ENCODE data around the gene KDELR3. TPM values are rescaled to one million over a fixed set of nuclear protein-coding genes. Genes with fewer than 3 reads are reported as not detected.

Gene KDELR3
- total RNA-seq, 1 donor from 2014 or later: 72.6 TPM

DNA sequence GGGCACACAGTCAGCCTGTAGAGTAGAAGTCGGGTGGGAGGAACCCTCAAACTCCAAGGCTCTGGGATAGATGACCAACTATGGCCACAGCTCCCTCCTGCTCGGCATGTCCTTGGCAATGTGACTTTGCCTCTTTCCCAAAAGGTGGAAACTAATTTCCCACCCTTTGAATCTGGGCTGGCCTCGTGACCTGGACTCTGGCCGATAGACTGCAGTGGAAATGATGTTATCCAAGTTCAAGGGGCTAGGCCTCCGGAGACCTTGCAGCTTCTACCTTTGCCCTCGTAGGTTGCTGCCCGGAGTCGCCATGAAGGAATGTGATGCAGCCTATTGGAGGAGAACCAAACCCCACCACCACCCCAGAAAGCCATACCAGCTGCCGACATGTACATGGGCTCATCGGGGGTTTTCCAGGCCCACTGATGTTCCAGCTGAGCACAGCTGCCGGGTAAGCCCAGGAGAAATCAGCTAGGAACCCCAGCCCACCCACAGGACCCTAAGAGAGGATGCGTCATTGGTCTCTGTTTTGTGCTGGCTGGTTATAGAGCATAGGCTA is 43.3 kb upstream of the KDELR3 start:
- H3K4me1 Mint-ChIP-seq (ENCODE audit: low read depth, unreplicated experiment): peaks cover 3% of the 10 kb centered on the region
- Histone ChIP-seq H3K36me3 (ENCODE audit: insufficient read depth, low read length) (no peaks in the 10 kb centered on the region), H3K9me3 (ENCODE audit: insufficient read depth, low read depth, low read length) (no peaks in the 10 kb centered on the region), H2AFZ (ENCODE audit: low read depth, low read length) (no peak overlapping the region), H3K9ac (ENCODE audit: low read length) (no peak overlapping the region), H4K20me1 (ENCODE audit: insufficient read depth, low read length) (no peaks in the 10 kb centered on the region), H3K4me2 (ENCODE audit: low read length) (no peak overlapping the region), H3K79me2 (ENCODE audit: insufficient read depth, low read length) (no peaks in the 10 kb centered on the region), H3K4me1 (ENCODE audit: insufficient read depth, low read length) (peaks cover 2% of the 10 kb centered on the region), H3K4me3 (ENCODE audit: insufficient read depth, low read depth, low read length) (no peak overlapping the region), H3K27me3 (ENCODE audit: insufficient read depth, low read length) (peaks cover 2% of the 10 kb centered on the region), H3K27ac (ENCODE audit: low read depth, low read length) (no peak overlapping the region)
- H3K27ac Mint-ChIP-seq (ENCODE audit: unreplicated experiment): no peak overlapping the region
- H3K27me3 Mint-ChIP-seq (ENCODE audit: low read depth, unreplicated experiment): peaks cover 2% of the 10 kb centered on the region
- DNase-seq (ENCODE audit: low read depth) (no peak), FAIRE-seq (no peak)
- H3K4me3 Mint-ChIP-seq (ENCODE audit: unreplicated experiment): no peak overlapping the region
- TF ChIP-seq, protein P1, sequence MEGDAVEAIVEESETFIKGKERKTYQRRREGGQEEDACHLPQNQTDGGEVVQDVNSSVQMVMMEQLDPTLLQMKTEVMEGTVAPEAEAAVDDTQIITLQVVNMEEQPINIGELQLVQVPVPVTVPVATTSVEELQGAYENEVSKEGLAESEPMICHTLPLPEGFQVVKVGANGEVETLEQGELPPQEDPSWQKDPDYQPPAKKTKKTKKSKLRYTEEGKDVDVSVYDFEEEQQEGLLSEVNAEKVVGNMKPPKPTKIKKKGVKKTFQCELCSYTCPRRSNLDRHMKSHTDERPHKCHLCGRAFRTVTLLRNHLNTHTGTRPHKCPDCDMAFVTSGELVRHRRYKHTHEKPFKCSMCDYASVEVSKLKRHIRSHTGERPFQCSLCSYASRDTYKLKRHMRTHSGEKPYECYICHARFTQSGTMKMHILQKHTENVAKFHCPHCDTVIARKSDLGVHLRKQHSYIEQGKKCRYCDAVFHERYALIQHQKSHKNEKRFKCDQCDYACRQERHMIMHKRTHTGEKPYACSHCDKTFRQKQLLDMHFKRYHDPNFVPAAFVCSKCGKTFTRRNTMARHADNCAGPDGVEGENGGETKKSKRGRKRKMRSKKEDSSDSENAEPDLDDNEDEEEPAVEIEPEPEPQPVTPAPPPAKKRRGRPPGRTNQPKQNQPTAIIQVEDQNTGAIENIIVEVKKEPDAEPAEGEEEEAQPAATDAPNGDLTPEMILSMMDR (IDR thresholded peaks at IDR 0.05; ENCODE audit: insufficient read depth, low read depth, low read length): no peak
- no peak for TF ChIP-seq EZH2 (IDR thresholded peaks at IDR 0.05; ENCODE audit: insufficient read depth, low read length)
- no peaks in the 10 kb centered on the region for H3K9me3 Mint-ChIP-seq (ENCODE audit: unreplicated experiment)
- H3K36me3 Mint-ChIP-seq (ENCODE audit: low read depth, unreplicated experiment): no peaks in the 10 kb centered on the region

DNA sequence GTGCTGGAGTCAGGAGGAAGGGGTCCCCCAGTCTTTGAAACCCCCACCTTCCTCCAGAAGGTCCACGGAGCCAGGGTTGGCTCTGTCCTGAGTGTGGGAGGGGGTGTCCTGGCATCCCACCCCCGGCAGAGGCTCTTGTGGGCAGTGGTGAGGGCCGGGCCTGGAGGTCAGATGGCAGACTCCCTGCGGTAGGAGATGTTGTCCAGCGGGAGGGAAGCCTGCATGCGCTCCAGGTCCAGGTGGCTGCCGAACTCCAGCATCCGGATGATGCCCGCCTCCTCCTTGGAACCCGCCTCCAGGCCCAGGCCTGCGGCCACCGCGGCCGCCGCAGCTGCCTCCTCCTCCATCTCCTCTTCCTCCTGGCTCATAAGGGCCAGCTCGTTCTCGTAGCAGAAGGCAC is 41.3 kb upstream of the KDELR3 start:
- Histone ChIP-seq H2AFZ (ENCODE audit: low read depth, low read length) (no peak overlapping the region), H3K9ac (ENCODE audit: low read length) (no peak overlapping the region), H3K79me2 (ENCODE audit: insufficient read depth, low read length) (no peaks in the 10 kb centered on the region), H3K36me3 (ENCODE audit: insufficient read depth, low read length) (no peaks in the 10 kb centered on the region), H3K4me3 (ENCODE audit: insufficient read depth, low read depth, low read length) (no peak overlapping the region), H3K4me1 (ENCODE audit: insufficient read depth, low read length) (no peaks in the 10 kb centered on the region), H3K4me2 (ENCODE audit: low read length) (no peak overlapping the region), H3K9me3 (ENCODE audit: insufficient read depth, low read depth, low read length) (no peaks in the 10 kb centered on the region), H3K27me3 (ENCODE audit: insufficient read depth, low read length) (no peaks in the 10 kb centered on the region), H3K27ac (ENCODE audit: low read depth, low read length) (no peak overlapping the region), H4K20me1 (ENCODE audit: insufficient read depth, low read length) (no peaks in the 10 kb centered on the region)
- DNase-seq (ENCODE audit: low read depth): no peak
- H3K27ac Mint-ChIP-seq (ENCODE audit: unreplicated experiment): no peak overlapping the region
- peaks cover 2% of the 10 kb centered on the region for H3K27me3 Mint-ChIP-seq (ENCODE audit: low read depth, unreplicated experiment)
- H3K4me3 Mint-ChIP-seq (ENCODE audit: unreplicated experiment): no peak overlapping the region
- TF ChIP-seq EZH2 (IDR thresholded peaks at IDR 0.05; ENCODE audit: insufficient read depth, low read length): no peak
- TF ChIP-seq, protein P1 (IDR thresholded peaks at IDR 0.05; ENCODE audit: insufficient read depth, low read depth, low read length): no peak
- peaks cover 3% of the 10 kb centered on the region for H3K4me1 Mint-ChIP-seq (ENCODE audit: low read depth, unreplicated experiment)
- no peaks in the 10 kb centered on the region for H3K9me3 Mint-ChIP-seq (ENCODE audit: unreplicated experiment)
- H3K36me3 Mint-ChIP-seq (ENCODE audit: low read depth, unreplicated experiment): no peaks in the 10 kb centered on the region
- FAIRE-seq: no peak

DNA sequence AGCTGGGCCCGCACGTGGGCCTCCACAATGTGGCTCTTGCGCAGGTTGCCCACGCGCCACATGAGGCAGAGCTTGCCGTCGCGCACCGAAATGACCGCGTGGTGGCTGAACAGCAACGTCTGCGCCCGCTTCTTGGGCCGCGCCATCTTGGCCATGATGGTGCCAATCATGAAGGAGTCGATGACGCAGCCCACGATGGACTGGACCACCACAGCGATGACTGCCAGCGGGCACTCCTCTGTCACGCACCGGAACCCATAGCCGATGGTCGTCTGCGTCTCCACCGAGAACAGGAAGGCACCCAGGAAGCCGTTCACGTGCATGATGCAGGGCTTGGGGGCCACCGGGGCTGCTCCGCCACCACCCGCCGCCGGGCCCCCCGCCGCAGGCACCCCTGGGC is 40.4 kb upstream of the KDELR3 start:
- TF ChIP-seq, protein P1 (IDR thresholded peaks at IDR 0.05; ENCODE audit: insufficient read depth, low read depth, low read length): no peak
- TF ChIP-seq EZH2 (IDR thresholded peaks at IDR 0.05; ENCODE audit: insufficient read depth, low read length): no peak
- Histone ChIP-seq H2AFZ (ENCODE audit: low read depth, low read length) (no peak overlapping the region), H3K27ac (ENCODE audit: low read depth, low read length) (no peak overlapping the region), H3K4me2 (ENCODE audit: low read length) (no peak overlapping the region), H3K36me3 (ENCODE audit: insufficient read depth, low read length) (no peaks in the 10 kb centered on the region), H3K27me3 (ENCODE audit: insufficient read depth, low read length) (no peaks in the 10 kb centered on the region), H3K9me3 (ENCODE audit: insufficient read depth, low read depth, low read length) (no peaks in the 10 kb centered on the region), H3K79me2 (ENCODE audit: insufficient read depth, low read length) (no peaks in the 10 kb centered on the region), H3K4me1 (ENCODE audit: insufficient read depth, low read length) (peaks cover 3% of the 10 kb centered on the region), H3K4me3 (ENCODE audit: insufficient read depth, low read depth, low read length) (no peak overlapping the region), H4K20me1 (ENCODE audit: insufficient read depth, low read length) (no peaks in the 10 kb centered on the region), H3K9ac (ENCODE audit: low read length) (no peak overlapping the region)
- FAIRE-seq (no peak), DNase-seq (ENCODE audit: low read depth) (no peak)
- no peak overlapping the region for H3K4me3 Mint-ChIP-seq (ENCODE audit: unreplicated experiment)
- no peak overlapping the region for H3K27ac Mint-ChIP-seq (ENCODE audit: unreplicated experiment)
- H3K9me3 Mint-ChIP-seq (ENCODE audit: unreplicated experiment): no peaks in the 10 kb centered on the region
- no peaks in the 10 kb centered on the region for H3K36me3 Mint-ChIP-seq (ENCODE audit: low read depth, unreplicated experiment)
- peaks cover 6% of the 10 kb centered on the region for H3K4me1 Mint-ChIP-seq (ENCODE audit: low read depth, unreplicated experiment)
- H3K27me3 Mint-ChIP-seq (ENCODE audit: low read depth, unreplicated experiment): peaks cover 2% of the 10 kb centered on the region

All from astrocyte (in vitro differentiated cells and primary cell).